ENCODE data around the gene ITGB3. TPM values are rescaled to one million over a fixed set of nuclear protein-coding genes. Genes with fewer than 3 reads are reported as not detected.

Gene ITGB3
- total RNA-seq, 1 donor from 2014 or later: 4.1 TPM

- POLR2A ChIA-PET: interaction anchor here (0.9 to 1.7 kb wide), 3 partner anchors 22 to 36 kb away, joined by 3 to 5 read pairs (median 4); partner anchors contain the start of gene EFCAB13
- H3K36me3 Mint-ChIP-seq (ENCODE audit: low read depth): no peaks in the 10 kb centered on the region
- ATAC-seq (ENCODE audit: low read depth) (no peak), DNase-seq (no peak)
- no peaks in the 10 kb centered on the region for H3K9me3 Mint-ChIP-seq
- no peak overlapping the region for H3K4me3 Mint-ChIP-seq
- CTCF ChIA-PET: interaction anchor here (2.7 to 6.4 kb wide), 2 partner anchors 26 to 60 kb away, joined by 13 to 47 read pairs; no protein-coding TSS in a partner anchor
- H3K27ac Mint-ChIP-seq: peak overlapping the region; percentile 53
- no peaks in the 10 kb centered on the region for H3K27me3 Mint-ChIP-seq
- intact Hi-C loops (cut with micrococcal nuclease): no loop called here
- H3K4me1 Mint-ChIP-seq: peaks cover 51% of the 10 kb centered on the region
- no peak for TF ChIP-seq CTCF (IDR thresholded peaks at IDR 0.05)
Measured at GRCh38 chr17:47288531-47289116, 35.0 kb downstream of the ITGB3 start.

GRCh38 chr17:47289302-47289701, 35.7 kb downstream of the ITGB3 start:
- no peaks in the 10 kb centered on the region for H3K27me3 Mint-ChIP-seq
- intact Hi-C loops (cut with micrococcal nuclease): no loop called here
- no peaks in the 10 kb centered on the region for H3K9me3 Mint-ChIP-seq
- H3K4me1 Mint-ChIP-seq: peaks cover 57% of the 10 kb centered on the region
- H3K36me3 Mint-ChIP-seq (ENCODE audit: low read depth): no peaks in the 10 kb centered on the region
- DNase-seq: no peak
- no peak overlapping the region for H3K27ac Mint-ChIP-seq
- no peak for ATAC-seq (ENCODE audit: low read depth)
- ChIA-PET CTCF (no interaction called here), POLR2A (interaction anchor here (1.7 kb wide), 1 partner anchor 35 kb away, joined by 5 read pairs; the partner anchor contains the start of gene EFCAB13)
- H3K4me3 Mint-ChIP-seq: no peak overlapping the region
- TF ChIP-seq CTCF (IDR thresholded peaks at IDR 0.05): no peak

GRCh38 chr17:47290870-47291241, 37.2 kb downstream of the ITGB3 start:
- no peak for DNase-seq
- TF ChIP-seq CTCF (IDR thresholded peaks at IDR 0.05): no peak
- intact Hi-C loops (cut with micrococcal nuclease): no loop called here
- H3K27ac Mint-ChIP-seq: no peak overlapping the region
- H3K4me1 Mint-ChIP-seq: peaks cover 57% of the 10 kb centered on the region
- H3K4me3 Mint-ChIP-seq: no peak overlapping the region
- ChIA-PET POLR2A (interaction anchor here (0.6 kb wide), 2 partner anchors 17 to 43 kb away, joined by 4 to 5 read pairs; no protein-coding TSS in a partner anchor), CTCF (no interaction called here)
- no peak for ATAC-seq (ENCODE audit: low read depth)
- H3K27me3 Mint-ChIP-seq: no peaks in the 10 kb centered on the region
- H3K9me3 Mint-ChIP-seq: no peaks in the 10 kb centered on the region
- no peaks in the 10 kb centered on the region for H3K36me3 Mint-ChIP-seq (ENCODE audit: low read depth)

GRCh38 chr17:47291242-47291873, 37.7 kb downstream of the ITGB3 start:
- no peak for DNase-seq
- ATAC-seq (ENCODE audit: low read depth): no peak
- H3K4me3 Mint-ChIP-seq: no peak overlapping the region
- peaks cover 52% of the 10 kb centered on the region for H3K4me1 Mint-ChIP-seq
- no peak for TF ChIP-seq CTCF (IDR thresholded peaks at IDR 0.05)
- no peaks in the 10 kb centered on the region for H3K9me3 Mint-ChIP-seq
- no peaks in the 10 kb centered on the region for H3K27me3 Mint-ChIP-seq
- no peak overlapping the region for H3K27ac Mint-ChIP-seq
- CTCF ChIA-PET: no interaction called here
- no peaks in the 10 kb centered on the region for H3K36me3 Mint-ChIP-seq (ENCODE audit: low read depth)
- POLR2A ChIA-PET: interaction anchor here (0.6 kb wide), 2 partner anchors 18 to 44 kb away, joined by 4 to 5 read pairs; no protein-coding TSS in a partner anchor
- intact Hi-C loops (cut with micrococcal nuclease): no loop called here

- ATAC-seq (ENCODE audit: low read depth) (no peak), DNase-seq (no peak)
- Mint-ChIP-seq H3K36me3 (ENCODE audit: low read depth) (no peaks in the 10 kb centered on the region), H3K27me3 (no peaks in the 10 kb centered on the region), H3K9me3 (no peaks in the 10 kb centered on the region), H3K27ac (no peak overlapping the region), H3K4me3 (no peak overlapping the region), H3K4me1 (peaks cover 43% of the 10 kb centered on the region)
- ChIA-PET POLR2A (no interaction called here), CTCF (no interaction called here)
- no peak for TF ChIP-seq CTCF (IDR thresholded peaks at IDR 0.05)
- intact Hi-C loops (cut with micrococcal nuclease): no loop called here
Measured at GRCh38 chr17:47292206-47292605, 38.6 kb downstream of the ITGB3 start.

Measured in activated B cell treated with CpG ODN at 0.5 μM for 24 hours (primary cell).